HEK293 (cell line): ENCODE results near the gene ZP4.

Source experiments
- CTCF ChIP-seq: fragments of 450-650 bp; formaldehyde crosslinking; IDR thresholded peaks from 2 replicates; pipeline ENCODE4 v1.5.1; 2016; ENCODE audit warnings: missing biosample characterization, missing genetic modification characterization
- SP2 ChIP-seq: fragments of 450-650 bp; formaldehyde crosslinking; IDR thresholded peaks from 2 replicates; pipeline ENCODE4 v1.5.1; 2016; ENCODE audit warnings: missing biosample characterization, missing genetic modification characterization
- TCF7L2 ChIP-seq: IDR thresholded peaks from 2 replicates; pipeline ENCODE4 v1.6.1; 2011; ENCODE audit warnings: low read depth, mild to moderate bottlenecking, inconsistent platforms, low read length, moderate library complexity, borderline replicate concordance
- ZBTB17 ChIP-seq: fragments of 450-650 bp; formaldehyde crosslinking; IDR thresholded peaks from 2 replicates; pipeline ENCODE4 v1.5.1; 2016; ENCODE audit warnings: missing biosample characterization, missing genetic modification characterization
- ZBTB7A ChIP-seq: fragments of 450-650 bp; formaldehyde crosslinking; IDR thresholded peaks from 2 replicates; pipeline ENCODE4 v1.5.1; 2016; ENCODE audit warnings: low read depth, missing biosample characterization, missing genetic modification characterization
- ZNF274 ChIP-seq, 2 experiments: fragments of 200-500 bp in 1 of 2; fragments of 450-650 bp in 1 of 2; sonication (Bioruptor generic) in 1 of 2; formaldehyde crosslinking in 1 of 2; IDR thresholded peaks; 2 replicates each; pipeline versions ENCODE4 v1.5.1 to v1.6.1; 2014 to 2016; ENCODE audit warnings: borderline replicate concordance in 1 of 2, inconsistent platforms in 1 of 2, low read length in 1 of 2, missing biosample characterization in 1 of 2, missing genetic modification characterization in 1 of 2
- ZNF558 ChIP-seq: fragments of 450-650 bp; formaldehyde crosslinking; IDR thresholded peaks from 2 replicates; pipeline ENCODE4 v1.5.1; 2016; ENCODE audit warnings: missing biosample characterization, missing genetic modification characterization
- ZNF600 ChIP-seq: fragments of 450-650 bp; formaldehyde crosslinking; IDR thresholded peaks from 2 replicates; pipeline ENCODE4 v1.5.1; 2016; ENCODE audit warnings: missing biosample characterization, missing genetic modification characterization
- ZNF776 ChIP-seq: fragments of 450-650 bp; formaldehyde crosslinking; IDR thresholded peaks from 2 replicates; pipeline ENCODE4 v1.5.0; 2017; ENCODE audit warnings: missing biosample characterization, missing genetic modification characterization, borderline replicate concordance
- ZNF785 ChIP-seq: fragments of 450-650 bp; formaldehyde crosslinking; IDR thresholded peaks from 2 replicates; pipeline ENCODE4 v1.5.1; 2016; ENCODE audit warnings: missing biosample characterization, missing genetic modification characterization
- ZNF792 ChIP-seq: fragments of 450-650 bp; formaldehyde crosslinking; IDR thresholded peaks from 2 replicates; pipeline ENCODE4 v1.5.1; 2016; ENCODE audit warnings: missing biosample characterization, missing genetic modification characterization
- TF ChIP-seq, protein P1 (sequence below): fragments of 450-650 bp; IDR thresholded peaks from 2 replicates; pipeline ENCODE4 v1.5.1; 2018; ENCODE audit warnings: missing biosample characterization, missing genetic modification characterization
- TF ChIP-seq, protein P2 (sequence below): fragments of 450-650 bp; formaldehyde crosslinking; IDR thresholded peaks from 2 replicates; pipeline ENCODE4 v1.5.1; 2016; ENCODE audit warnings: missing biosample characterization, missing genetic modification characterization, borderline replicate concordance

DNA sequence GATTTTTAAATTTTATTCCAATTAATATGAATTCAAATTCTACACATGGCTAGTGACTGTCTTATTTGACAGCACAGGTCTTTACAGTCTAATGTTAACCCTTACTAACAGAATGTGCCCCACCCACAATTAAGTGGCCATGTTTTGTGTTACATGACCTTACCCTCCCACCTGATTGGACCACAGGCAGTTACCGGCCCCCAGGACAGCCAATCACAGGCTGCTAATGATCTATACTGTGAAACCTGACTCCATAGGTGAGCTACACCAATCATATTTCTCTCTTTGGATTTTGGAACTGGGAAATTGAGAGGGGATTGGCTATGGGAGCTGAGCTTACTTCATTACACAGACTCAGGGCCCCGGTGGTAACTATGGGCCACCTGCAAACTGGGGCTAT, 27.5 kb downstream of the ZP4 start:
- no peak for TF ChIP-seq CTCF (tag by site-specific recombination)
- TF ChIP-seq ZNF776: no peak
- TF ChIP-seq, protein P1, sequence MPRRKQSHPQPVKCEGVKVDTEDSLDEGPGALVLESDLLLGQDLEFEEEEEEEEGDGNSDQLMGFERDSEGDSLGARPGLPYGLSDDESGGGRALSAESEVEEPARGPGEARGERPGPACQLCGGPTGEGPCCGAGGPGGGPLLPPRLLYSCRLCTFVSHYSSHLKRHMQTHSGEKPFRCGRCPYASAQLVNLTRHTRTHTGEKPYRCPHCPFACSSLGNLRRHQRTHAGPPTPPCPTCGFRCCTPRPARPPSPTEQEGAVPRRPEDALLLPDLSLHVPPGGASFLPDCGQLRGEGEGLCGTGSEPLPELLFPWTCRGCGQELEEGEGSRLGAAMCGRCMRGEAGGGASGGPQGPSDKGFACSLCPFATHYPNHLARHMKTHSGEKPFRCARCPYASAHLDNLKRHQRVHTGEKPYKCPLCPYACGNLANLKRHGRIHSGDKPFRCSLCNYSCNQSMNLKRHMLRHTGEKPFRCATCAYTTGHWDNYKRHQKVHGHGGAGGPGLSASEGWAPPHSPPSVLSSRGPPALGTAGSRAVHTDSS (tag by site-specific recombination): no peak
- TF ChIP-seq ZBTB7A (tag by site-specific recombination): no peak
- no peak for TF ChIP-seq ZNF785 (tag by site-specific recombination)
- no peak for TF ChIP-seq ZBTB17 (tag by site-specific recombination)
- TF ChIP-seq TCF7L2: no peak
- TF ChIP-seq ZNF558 (tag by site-specific recombination): no peak
- TF ChIP-seq SP2 (tag by site-specific recombination): peak; percentile 56
- TF ChIP-seq, protein P2, sequence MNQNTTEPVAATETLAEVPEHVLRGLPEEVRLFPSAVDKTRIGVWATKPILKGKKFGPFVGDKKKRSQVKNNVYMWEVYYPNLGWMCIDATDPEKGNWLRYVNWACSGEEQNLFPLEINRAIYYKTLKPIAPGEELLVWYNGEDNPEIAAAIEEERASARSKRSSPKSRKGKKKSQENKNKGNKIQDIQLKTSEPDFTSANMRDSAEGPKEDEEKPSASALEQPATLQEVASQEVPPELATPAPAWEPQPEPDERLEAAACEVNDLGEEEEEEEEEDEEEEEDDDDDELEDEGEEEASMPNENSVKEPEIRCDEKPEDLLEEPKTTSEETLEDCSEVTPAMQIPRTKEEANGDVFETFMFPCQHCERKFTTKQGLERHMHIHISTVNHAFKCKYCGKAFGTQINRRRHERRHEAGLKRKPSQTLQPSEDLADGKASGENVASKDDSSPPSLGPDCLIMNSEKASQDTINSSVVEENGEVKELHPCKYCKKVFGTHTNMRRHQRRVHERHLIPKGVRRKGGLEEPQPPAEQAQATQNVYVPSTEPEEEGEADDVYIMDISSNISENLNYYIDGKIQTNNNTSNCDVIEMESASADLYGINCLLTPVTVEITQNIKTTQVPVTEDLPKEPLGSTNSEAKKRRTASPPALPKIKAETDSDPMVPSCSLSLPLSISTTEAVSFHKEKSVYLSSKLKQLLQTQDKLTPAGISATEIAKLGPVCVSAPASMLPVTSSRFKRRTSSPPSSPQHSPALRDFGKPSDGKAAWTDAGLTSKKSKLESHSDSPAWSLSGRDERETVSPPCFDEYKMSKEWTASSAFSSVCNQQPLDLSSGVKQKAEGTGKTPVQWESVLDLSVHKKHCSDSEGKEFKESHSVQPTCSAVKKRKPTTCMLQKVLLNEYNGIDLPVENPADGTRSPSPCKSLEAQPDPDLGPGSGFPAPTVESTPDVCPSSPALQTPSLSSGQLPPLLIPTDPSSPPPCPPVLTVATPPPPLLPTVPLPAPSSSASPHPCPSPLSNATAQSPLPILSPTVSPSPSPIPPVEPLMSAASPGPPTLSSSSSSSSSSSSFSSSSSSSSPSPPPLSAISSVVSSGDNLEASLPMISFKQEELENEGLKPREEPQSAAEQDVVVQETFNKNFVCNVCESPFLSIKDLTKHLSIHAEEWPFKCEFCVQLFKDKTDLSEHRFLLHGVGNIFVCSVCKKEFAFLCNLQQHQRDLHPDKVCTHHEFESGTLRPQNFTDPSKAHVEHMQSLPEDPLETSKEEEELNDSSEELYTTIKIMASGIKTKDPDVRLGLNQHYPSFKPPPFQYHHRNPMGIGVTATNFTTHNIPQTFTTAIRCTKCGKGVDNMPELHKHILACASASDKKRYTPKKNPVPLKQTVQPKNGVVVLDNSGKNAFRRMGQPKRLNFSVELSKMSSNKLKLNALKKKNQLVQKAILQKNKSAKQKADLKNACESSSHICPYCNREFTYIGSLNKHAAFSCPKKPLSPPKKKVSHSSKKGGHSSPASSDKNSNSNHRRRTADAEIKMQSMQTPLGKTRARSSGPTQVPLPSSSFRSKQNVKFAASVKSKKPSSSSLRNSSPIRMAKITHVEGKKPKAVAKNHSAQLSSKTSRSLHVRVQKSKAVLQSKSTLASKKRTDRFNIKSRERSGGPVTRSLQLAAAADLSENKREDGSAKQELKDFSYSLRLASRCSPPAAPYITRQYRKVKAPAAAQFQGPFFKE: no peak
- no peak for TF ChIP-seq ZNF792 (tag by site-specific recombination)
- no peak for TF ChIP-seq ZNF600 (tag by site-specific recombination)
- TF ChIP-seq ZNF274 (IDR thresholded peaks at IDR 0.05; ENCODE audit: low read length): no peak
- no peak for TF ChIP-seq ZNF274 (tag by site-specific recombination; IDR thresholded peaks at IDR 0.05; ENCODE audit: borderline replicate concordance)
